ENCODE results near the gene GCGR.

GCGR gene

DNA sequence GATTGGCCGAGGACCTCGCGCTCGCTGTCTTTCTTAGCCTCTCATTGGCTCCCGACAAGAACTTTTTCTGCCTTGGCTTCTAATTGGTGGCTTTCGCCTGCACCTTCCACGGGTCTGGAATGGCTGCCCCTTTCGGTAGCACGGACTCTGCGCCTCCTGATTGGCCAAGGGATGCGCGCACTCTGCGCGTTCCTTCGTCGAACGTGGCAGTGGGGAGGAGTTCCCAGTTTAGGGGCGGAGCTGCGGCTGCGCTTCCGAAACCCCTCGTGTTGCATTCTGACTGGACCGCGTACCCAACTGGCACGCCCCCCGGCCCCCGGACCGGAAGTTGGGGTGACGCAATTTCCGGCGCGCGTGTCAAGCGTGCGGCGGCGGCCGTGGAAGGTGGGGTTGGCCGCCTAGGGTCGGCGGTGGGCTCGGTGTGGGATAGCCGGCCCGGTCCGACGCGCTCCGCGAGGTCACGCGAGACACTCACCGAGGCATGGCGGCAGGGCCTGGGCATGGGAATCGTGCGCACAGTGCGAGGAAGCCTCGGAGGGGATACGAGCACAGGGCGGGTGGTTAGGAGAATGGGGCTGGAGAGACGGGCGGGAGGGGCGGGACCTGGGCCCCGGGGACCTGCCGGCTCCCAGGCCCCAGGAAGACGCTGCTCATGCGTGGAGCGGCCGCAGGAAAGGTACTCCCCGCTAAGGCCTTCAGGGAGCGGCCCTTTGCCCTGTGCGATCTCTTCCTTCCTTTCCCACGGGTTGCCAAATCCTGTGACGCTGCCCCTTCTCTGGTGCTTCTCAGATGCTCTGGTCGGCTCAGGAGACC lies 57.0 kb downstream of the GCGR start (continued):
- TF ChIP-seq, protein P1, sequence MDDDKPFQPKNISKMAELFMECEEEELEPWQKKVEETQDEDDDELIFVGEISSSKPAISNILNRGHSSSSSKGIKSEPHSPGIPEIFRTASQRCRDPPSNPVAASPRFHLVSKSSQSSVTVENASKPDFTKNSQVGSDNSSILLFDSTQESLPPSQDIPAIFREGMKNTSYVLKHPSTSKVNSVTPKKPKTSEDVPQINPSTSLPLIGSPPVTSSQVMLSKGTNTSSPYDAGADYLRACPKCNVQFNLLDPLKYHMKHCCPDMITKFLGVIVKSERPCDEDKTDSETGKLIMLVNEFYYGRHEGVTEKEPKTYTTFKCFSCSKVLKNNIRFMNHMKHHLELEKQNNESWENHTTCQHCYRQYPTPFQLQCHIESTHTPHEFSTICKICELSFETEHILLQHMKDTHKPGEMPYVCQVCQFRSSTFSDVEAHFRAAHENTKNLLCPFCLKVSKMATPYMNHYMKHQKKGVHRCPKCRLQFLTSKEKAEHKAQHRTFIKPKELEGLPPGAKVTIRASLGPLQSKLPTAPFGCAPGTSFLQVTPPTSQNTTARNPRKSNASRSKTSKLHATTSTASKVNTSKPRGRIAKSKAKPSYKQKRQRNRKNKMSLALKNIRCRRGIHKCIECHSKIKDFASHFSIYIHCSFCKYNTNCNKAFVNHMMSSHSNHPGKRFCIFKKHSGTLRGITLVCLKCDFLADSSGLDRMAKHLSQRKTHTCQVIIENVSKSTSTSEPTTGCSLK (tag by site-specific recombination; IDR thresholded peaks at IDR 0.05) = no peak
- TF ChIP-seq ZNF174 (tag by site-specific recombination; IDR thresholded peaks at IDR 0.05) (no peak), ZNF391 (tag by site-specific recombination; IDR thresholded peaks at IDR 0.05; ENCODE audit: borderline replicate concordance, low read depth) (0 out of 2 replicates have a peak, but pooled peaks have one; percentile 53), SALL2 (tag by site-specific recombination; IDR thresholded peaks at IDR 0.05; ENCODE audit: borderline replicate concordance) (no peak), ZNF335 (tag by site-specific recombination; conservative IDR thresholded peaks at IDR 0.05) (peak; percentile 91), ZNF514 (tag by site-specific recombination; IDR thresholded peaks at IDR 0.05) (no peak), HOXA7 (CRISPR knock-in tag; IDR thresholded peaks at IDR 0.05; ENCODE audit: borderline replicate concordance) (no peak), ZNF555 (tag by site-specific recombination; conservative IDR thresholded peaks at IDR 0.05) (no peak), ZNF2 (tag by site-specific recombination; IDR thresholded peaks at IDR 0.05) (no peak; the same call in 1 of the 2 replicates), ZNF600 (tag by site-specific recombination; IDR thresholded peaks at IDR 0.05) (peak; percentile 54), KLF16 (tag by site-specific recombination; IDR thresholded peaks at IDR 0.05) (peak; percentile 96), ZNF239 (tag by site-specific recombination; IDR thresholded peaks at IDR 0.05) (no peak), ZNF510 (tag by site-specific recombination; IDR thresholded peaks at IDR 0.05; ENCODE audit: insufficient replicate concordance) (no peak), ZNF10 (tag by site-specific recombination; IDR thresholded peaks at IDR 0.05) (no peak), TCF7L2 (IDR thresholded peaks at IDR 0.05; ENCODE audit: borderline replicate concordance, low read depth, low read length) (no peak), ZNF791 (tag by site-specific recombination; IDR thresholded peaks at IDR 0.05) (no peak), SP3 (tag by site-specific recombination; IDR thresholded peaks at IDR 0.05) (peak; percentile 98), ZNF24 (tag by site-specific recombination; IDR thresholded peaks at IDR 0.05) (no peak), ZNF561 (tag by site-specific recombination; IDR thresholded peaks at IDR 0.05; ENCODE audit: borderline replicate concordance) (peak; percentile 96)
- TF ChIP-seq, protein P2, sequence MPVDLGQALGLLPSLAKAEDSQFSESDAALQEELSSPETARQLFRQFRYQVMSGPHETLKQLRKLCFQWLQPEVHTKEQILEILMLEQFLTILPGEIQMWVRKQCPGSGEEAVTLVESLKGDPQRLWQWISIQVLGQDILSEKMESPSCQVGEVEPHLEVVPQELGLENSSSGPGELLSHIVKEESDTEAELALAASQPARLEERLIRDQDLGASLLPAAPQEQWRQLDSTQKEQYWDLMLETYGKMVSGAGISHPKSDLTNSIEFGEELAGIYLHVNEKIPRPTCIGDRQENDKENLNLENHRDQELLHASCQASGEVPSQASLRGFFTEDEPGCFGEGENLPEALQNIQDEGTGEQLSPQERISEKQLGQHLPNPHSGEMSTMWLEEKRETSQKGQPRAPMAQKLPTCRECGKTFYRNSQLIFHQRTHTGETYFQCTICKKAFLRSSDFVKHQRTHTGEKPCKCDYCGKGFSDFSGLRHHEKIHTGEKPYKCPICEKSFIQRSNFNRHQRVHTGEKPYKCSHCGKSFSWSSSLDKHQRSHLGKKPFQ (tag by site-specific recombination; IDR thresholded peaks at IDR 0.05) = no peak
- TF ChIP-seq, protein P3, sequence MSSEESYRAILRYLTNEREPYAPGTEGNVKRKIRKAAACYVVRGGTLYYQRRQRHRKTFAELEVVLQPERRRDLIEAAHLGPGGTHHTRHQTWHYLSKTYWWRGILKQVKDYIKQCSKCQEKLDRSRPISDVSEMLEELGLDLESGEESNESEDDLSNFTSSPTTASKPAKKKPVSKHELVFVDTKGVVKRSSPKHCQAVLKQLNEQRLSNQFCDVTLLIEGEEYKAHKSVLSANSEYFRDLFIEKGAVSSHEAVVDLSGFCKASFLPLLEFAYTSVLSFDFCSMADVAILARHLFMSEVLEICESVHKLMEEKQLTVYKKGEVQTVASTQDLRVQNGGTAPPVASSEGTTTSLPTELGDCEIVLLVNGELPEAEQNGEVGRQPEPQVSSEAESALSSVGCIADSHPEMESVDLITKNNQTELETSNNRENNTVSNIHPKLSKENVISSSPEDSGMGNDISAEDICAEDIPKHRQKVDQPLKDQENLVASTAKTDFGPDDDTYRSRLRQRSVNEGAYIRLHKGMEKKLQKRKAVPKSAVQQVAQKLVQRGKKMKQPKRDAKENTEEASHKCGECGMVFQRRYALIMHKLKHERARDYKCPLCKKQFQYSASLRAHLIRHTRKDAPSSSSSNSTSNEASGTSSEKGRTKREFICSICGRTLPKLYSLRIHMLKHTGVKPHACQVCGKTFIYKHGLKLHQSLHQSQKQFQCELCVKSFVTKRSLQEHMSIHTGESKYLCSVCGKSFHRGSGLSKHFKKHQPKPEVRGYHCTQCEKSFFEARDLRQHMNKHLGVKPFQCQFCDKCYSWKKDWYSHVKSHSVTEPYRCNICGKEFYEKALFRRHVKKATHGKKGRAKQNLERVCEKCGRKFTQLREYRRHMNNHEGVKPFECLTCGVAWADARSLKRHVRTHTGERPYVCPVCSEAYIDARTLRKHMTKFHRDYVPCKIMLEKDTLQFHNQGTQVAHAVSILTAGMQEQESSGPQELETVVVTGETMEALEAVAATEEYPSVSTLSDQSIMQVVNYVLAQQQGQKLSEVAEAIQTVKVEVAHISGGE (tag by site-specific recombination; conservative IDR thresholded peaks at IDR 0.05; ENCODE audit: low read depth) = peak; percentile 87
- TF ChIP-seq, protein P4, sequence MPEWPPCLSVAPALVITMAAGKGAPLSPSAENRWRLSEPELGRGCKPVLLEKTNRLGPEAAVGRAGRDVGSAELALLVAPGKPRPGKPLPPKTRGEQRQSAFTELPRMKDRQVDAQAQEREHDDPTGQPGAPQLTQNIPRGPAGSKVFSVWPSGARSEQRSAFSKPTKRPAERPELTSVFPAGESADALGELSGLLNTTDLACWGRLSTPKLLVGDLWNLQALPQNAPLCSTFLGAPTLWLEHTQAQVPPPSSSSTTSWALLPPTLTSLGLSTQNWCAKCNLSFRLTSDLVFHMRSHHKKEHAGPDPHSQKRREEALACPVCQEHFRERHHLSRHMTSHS (tag by site-specific recombination; IDR thresholded peaks at IDR 0.05) = no peak
- TF ChIP-seq, protein P5, sequence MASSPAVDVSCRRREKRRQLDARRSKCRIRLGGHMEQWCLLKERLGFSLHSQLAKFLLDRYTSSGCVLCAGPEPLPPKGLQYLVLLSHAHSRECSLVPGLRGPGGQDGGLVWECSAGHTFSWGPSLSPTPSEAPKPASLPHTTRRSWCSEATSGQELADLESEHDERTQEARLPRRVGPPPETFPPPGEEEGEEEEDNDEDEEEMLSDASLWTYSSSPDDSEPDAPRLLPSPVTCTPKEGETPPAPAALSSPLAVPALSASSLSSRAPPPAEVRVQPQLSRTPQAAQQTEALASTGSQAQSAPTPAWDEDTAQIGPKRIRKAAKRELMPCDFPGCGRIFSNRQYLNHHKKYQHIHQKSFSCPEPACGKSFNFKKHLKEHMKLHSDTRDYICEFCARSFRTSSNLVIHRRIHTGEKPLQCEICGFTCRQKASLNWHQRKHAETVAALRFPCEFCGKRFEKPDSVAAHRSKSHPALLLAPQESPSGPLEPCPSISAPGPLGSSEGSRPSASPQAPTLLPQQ (tag by site-specific recombination; IDR thresholded peaks at IDR 0.05) = peak; percentile 67; the same call in 1 of the 2 replicates
- TF ChIP-seq, protein P6, sequence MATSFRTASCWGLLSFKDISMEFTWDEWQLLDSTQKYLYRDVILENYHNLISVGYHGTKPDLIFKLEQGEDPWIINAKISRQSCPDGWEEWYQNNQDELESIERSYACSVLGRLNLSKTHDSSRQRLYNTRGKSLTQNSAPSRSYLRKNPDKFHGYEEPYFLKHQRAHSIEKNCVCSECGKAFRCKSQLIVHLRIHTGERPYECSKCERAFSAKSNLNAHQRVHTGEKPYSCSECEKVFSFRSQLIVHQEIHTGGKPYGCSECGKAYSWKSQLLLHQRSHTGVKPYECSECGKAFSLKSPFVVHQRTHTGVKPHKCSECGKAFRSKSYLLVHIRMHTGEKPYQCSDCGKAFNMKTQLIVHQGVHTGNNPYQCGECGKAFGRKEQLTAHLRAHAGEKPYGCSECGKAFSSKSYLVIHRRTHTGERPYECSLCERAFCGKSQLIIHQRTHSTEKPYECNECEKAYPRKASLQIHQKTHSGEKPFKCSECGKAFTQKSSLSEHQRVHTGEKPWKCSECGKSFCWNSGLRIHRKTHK (tag by site-specific recombination; IDR thresholded peaks at IDR 0.05) = no peak
- TF ChIP-seq, protein P7, sequence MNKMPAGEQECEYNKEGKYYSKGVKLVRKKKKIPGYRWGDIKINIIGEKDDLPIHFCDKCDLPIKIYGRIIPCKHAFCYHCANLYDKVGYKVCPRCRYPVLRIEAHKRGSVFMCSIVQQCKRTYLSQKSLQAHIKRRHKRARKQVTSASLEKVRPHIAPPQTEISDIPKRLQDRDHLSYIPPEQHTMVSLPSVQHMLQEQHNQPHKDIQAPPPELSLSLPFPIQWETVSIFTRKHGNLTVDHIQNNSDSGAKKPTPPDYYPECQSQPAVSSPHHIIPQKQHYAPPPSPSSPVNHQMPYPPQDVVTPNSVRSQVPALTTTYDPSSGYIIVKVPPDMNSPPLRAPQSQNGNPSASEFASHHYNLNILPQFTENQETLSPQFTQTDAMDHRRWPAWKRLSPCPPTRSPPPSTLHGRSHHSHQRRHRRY (tag by site-specific recombination; IDR thresholded peaks at IDR 0.05) = no peak
